K562 (cell line): ENCODE measurements around the gene DSG3. TPM values are rescaled to one million over a fixed set of nuclear protein-coding genes. Genes with fewer than 3 reads are reported as not detected.

ENCODE experiments used
- ATAC-seq: fragments of 200-7000 bp; cut with Tn5 transposase; 3 replicates; pipeline ENCODE4 v1.9.1; 2020; ENCODE audit warnings: moderate library complexity
- BruUV-seq: library from RNA; stranded (reverse); fragments of 400-500 nt; replicated peaks from 2 replicates; lab custom pipeline; 2021; lab: Mats Ljungman, UMichigan
- CTCF ChIA-PET: fragments of 300-600 bp; formaldehyde crosslinking; extraction: SDS; loops from one replicate; lab custom pipeline; 2021; ENCODE audit warnings: low intra/inter-chr PET ratio; lab: Yijun Ruan, JAX
- POLR2A ChIA-PET: fragments of 300-600, 350-650 bp; sonication (Branson Sonifier 250); formaldehyde crosslinking; extraction: SDS; loops from one replicate; lab custom pipeline; 2021; ENCODE audit warnings: antibody characterized with exemption, inconsistent platforms; lab: Yijun Ruan, JAX
- DNase-seq, 4 experiments: peaks; one replicate each; pipeline versions ENCODE4 v3.0.0 to v3.0.0-alpha.2; 2011 to 2018; ENCODE audit warnings: low spot score in 3 of 4, mixed read lengths in 3 of 4; ENCODE audit errors: extremely low read depth in 1 of 4
- FAIRE-seq: peaks from 2 replicates; lab custom pipeline; 2011; peaks lifted over from hg19 to GRCh38; lab: Jason Lieb, UNC
- H2AFZ ChIP-seq: 2 replicates; pipeline ENCODE4 v1.6.0; 2011; ENCODE audit warnings: low read depth, low read length, control low read depth, inconsistent platforms
- H3K27ac ChIP-seq: fragments of 200-600 bp; 3 replicates; pipeline ENCODE4 v1.8.0; 2011; ENCODE audit warnings: low read depth, mild to moderate bottlenecking, control low read depth, inconsistent platforms, low read length, moderate library complexity, mixed read lengths; ENCODE audit errors: extremely low read depth
- H3K27me3 ChIP-seq, 2 experiments: fragments of 300-600 bp in 1 of 2; 2 replicates in 1 of 2; 3 replicates in 1 of 2; pipeline versions ENCODE4 v1.6.0 to v1.8.0; 2011; ENCODE audit warnings: inconsistent platforms in 2 of 2, low read length in 2 of 2, mild to moderate bottlenecking in 1 of 2, mixed read lengths in 1 of 2, moderate library complexity in 1 of 2; ENCODE audit not compliant: control insufficient read depth in 2 of 2, insufficient read depth in 2 of 2
- H3K36me3 ChIP-seq: fragments of 300-600 bp; 3 replicates; pipeline ENCODE4 v1.8.0; 2011; ENCODE audit warnings: mild to moderate bottlenecking, low read length, inconsistent platforms; ENCODE audit not compliant: control insufficient read depth, insufficient read depth
- H3K4me1 ChIP-seq, 2 experiments: fragments of 200-600 bp in 1 of 2; replicated peaks in 1 of 2; 2 replicates in 1 of 2; 3 replicates in 1 of 2; pipeline versions ENCODE4 v1.5.1 to v1.8.0; 2011; ENCODE audit warnings: inconsistent platforms in 2 of 2, low read length in 2 of 2, mild to moderate bottlenecking in 1 of 2, mixed read lengths in 1 of 2, moderate library complexity in 1 of 2; ENCODE audit not compliant: control insufficient read depth in 2 of 2, insufficient read depth in 2 of 2
- H3K4me2 ChIP-seq: 2 replicates; pipeline ENCODE4 v1.6.1; 2011; ENCODE audit warnings: low read length, control low read depth, inconsistent platforms, mixed read lengths; ENCODE audit not compliant: insufficient read depth
- H3K4me3 ChIP-seq: fragments of 200-600 bp; sonication (generic), shearing (Covaris generic); 2 replicates; pipeline ENCODE4 v1.5.1; 2016; ENCODE audit warnings: control low read depth, inconsistent platforms
- H3K79me2 ChIP-seq: fragments of 200-600 bp; 3 replicates; pipeline ENCODE4 v1.8.0; 2011; ENCODE audit warnings: low read length, inconsistent platforms; ENCODE audit not compliant: control insufficient read depth, insufficient read depth
- H3K9ac ChIP-seq, 2 experiments: 2 replicates each; pipeline versions ENCODE4 v1.6.0 to v1.6.1; 2011; ENCODE audit warnings: low read depth in 2 of 2, low read length in 2 of 2, control low read depth in 1 of 2, inconsistent platforms in 1 of 2, mild to moderate bottlenecking in 1 of 2, mixed read lengths in 1 of 2; ENCODE audit not compliant: insufficient read depth in 1 of 2
- H3K9me1 ChIP-seq: one replicate; pipeline ENCODE4 v1.6.0; 2011; ENCODE audit warnings: inconsistent platforms, mild to moderate bottlenecking, low read length, moderate library complexity; ENCODE audit not compliant: control insufficient read depth, insufficient read depth
- H3K9me3 ChIP-seq: replicated peaks from 2 replicates; pipeline ENCODE4 v1.5.1; 2011; ENCODE audit warnings: low read depth, low read length, inconsistent platforms; ENCODE audit not compliant: control insufficient read depth, insufficient read depth
- H4K20me1 ChIP-seq: replicated peaks from 2 replicates; pipeline ENCODE4 v1.6.1; 2011; ENCODE audit warnings: low read length, inconsistent platforms, mixed read lengths; ENCODE audit not compliant: control insufficient read depth, insufficient read depth
- ARID1B ChIP-seq: fragments of 450-650 bp; IDR thresholded peaks from 2 replicates; pipeline ENCODE4 v1.6.1; 2016; ENCODE audit warnings: antibody characterized with exemption, mild to moderate bottlenecking, inconsistent platforms
- HDGF ChIP-seq: fragments of 450-650 bp; IDR thresholded peaks from 2 replicates; pipeline ENCODE4 v1.6.1; 2016
- HMG20B ChIP-seq: fragments of 250-450 bp; sonication (Bioruptor Pico); IDR thresholded peaks from 2 replicates; pipeline ENCODE4 v1.5.0; 2021; ENCODE audit warnings: mild to moderate bottlenecking
- JUN ChIP-seq, 2 experiments: sonication (generic) in 1 of 2; formaldehyde crosslinking in 1 of 2; IDR thresholded peaks; 2 replicates each; pipeline versions ENCODE4 v1.6.1 to v1.8.0; 2012 to 2022; ENCODE audit warnings: borderline replicate concordance in 2 of 2, mild to moderate bottlenecking in 2 of 2, improper control_type of control experiment in 1 of 2, low read depth in 1 of 2, low read length in 1 of 2, missing genetic modification reagents in 1 of 2
- KLF10 ChIP-seq: fragments of 250-450 bp; sonication (Bioruptor Pico); IDR thresholded peaks from 2 replicates; pipeline ENCODE4 v1.6.1; 2021; ENCODE audit warnings: matching md5 sums
- LCOR ChIP-seq: sonication (generic); formaldehyde crosslinking; IDR thresholded peaks from 2 replicates; pipeline ENCODE4 v1.8.0; 2022; ENCODE audit warnings: mild to moderate bottlenecking, missing genetic modification reagents
- MBD1 ChIP-seq: fragments of 250-450 bp; sonication (Bioruptor Pico); IDR thresholded peaks from 2 replicates; pipeline ENCODE4 v1.8.0; 2022; ENCODE audit warnings: inconsistent platforms
- MTA1 ChIP-seq: fragments of 450-650 bp; IDR thresholded peaks from 2 replicates; pipeline ENCODE4 v1.6.1; 2017; ENCODE audit warnings: borderline replicate concordance
- NBN ChIP-seq: fragments of 450-650 bp; IDR thresholded peaks from 2 replicates; pipeline ENCODE4 v1.6.1; 2016; ENCODE audit warnings: low read depth, mild to moderate bottlenecking
- NFE2 ChIP-seq: IDR thresholded peaks from 2 replicates; pipeline ENCODE4 v1.6.1; 2014; ENCODE audit warnings: antibody characterized with exemption, low read depth
- NRF1 ChIP-seq, 2 experiments: fragments of 450-650 bp; IDR thresholded peaks in 1 of 2; conservative IDR thresholded peaks in 1 of 2; 2 replicates each; pipeline ENCODE4 v1.6.1; 2014; ENCODE audit warnings: mild to moderate bottlenecking in 2 of 2
- RAD51 ChIP-seq: fragments of 450-650 bp; IDR thresholded peaks from 2 replicates; pipeline ENCODE4 v1.7.1; 2016; ENCODE audit warnings: low read depth, mild to moderate bottlenecking, borderline replicate concordance
- WGBS: fragments of 100-300 bp; shearing (Covaris generic); methylation state at CpG from one replicate; pipeline ENCODE4 v1.1.6; 2016; ENCODE audit warnings: low coverage, mixed read lengths; ENCODE audit not compliant: insufficient coverage; ENCODE audit errors: missing lambda C conversion rate; 5-methylcytosine and 5-hydroxymethylcytosine counted together
- in situ Hi-C: fragments of 300-500 bp; cut with MboI; formaldehyde crosslinking; loops from 4 replicates; pipeline ENCODE4 v1.15.0; 2018; ENCODE audit warnings: inconsistent platforms, mixed read lengths
- intact Hi-C: fragments of 100-400 bp; cut with micrococcal nuclease; formaldehyde crosslinking; loops from 2 replicates; pipeline ENCODE4 v1.14.2; 2022
- polyA plus RNA-seq, 8 experiments: library from polyadenylated mRNA; depleted of rRNA in 4 of 8; stranded (reverse) in 5 of 8; unstranded in 3 of 8; fragments of >200 nt; fragmentation: Nextera tagmentation in 2 of 8; fragmentation: Illumina TruSeq in 1 of 8; extraction: Ambion mirVana in 2 of 8; extraction: Trizol in 1 of 8; gene quantifications; 2 replicates each; pipeline versions ENCODE4 v1.2.1 to v1.2.3, GENCODE V29; 2011 to 2014; ENCODE audit warnings: inconsistent platforms in 1 of 8, missing spikeins in 1 of 8
- total RNA-seq, 7 experiments: library from RNA; depleted of rRNA in 6 of 7; stranded (reverse); fragments of >200 nt in 6 of 7; fragmentation: Illumina TruSeq in 2 of 7; extraction: Trizol in 2 of 7; gene quantifications; 2 replicates each; pipeline versions ENCODE4 v1.2.1 to v1.2.3, GENCODE V29; 2011 to 2021; ENCODE audit warnings: low replicate concordance in 1 of 7

The DSG3 gene
- total and polyA plus RNA-seq, 9 of the 15 experiments (the other 6 are each of a cell fraction or from before 2014, with no cell fraction given), result 0.04 to 0.18 (median 0.07) TPM; not detected in 1

- TF ChIP-seq ARID1B, result no peak
- no peak for TF ChIP-seq NFE2
These were observed 35.9 kb downstream of the DSG3 start (continued) for GRCh38 chr18:31483396-31483795.

- no peak for ATAC-seq
- in situ Hi-C loops, result no loop called here
- BruUV-seq, result no TSS peak
- H3K9ac ChIP-seq, result no peak overlapping the region
- no peak for FAIRE-seq
- 0 out of 5 replicates have a peak, but pooled peaks cover 0 to 5% of the 10 kb centered on the region in 2 experiments for H3K4me1 ChIP-seq
- H3K9me3 ChIP-seq, result no peaks in the 10 kb centered on the region
- WGBS, result 0% methylated on average over 1 of the region's 1 CpG
- H2AFZ ChIP-seq, result no peak overlapping the region
- H3K4me3 ChIP-seq, result no peak overlapping the region
- intact Hi-C loops, result no loop called here
- CTCF ChIA-PET, result no interaction called here
- no peaks in the 10 kb centered on the region for H3K79me2 ChIP-seq
- H3K9me1 ChIP-seq, result no peaks in the 10 kb centered on the region
- peaks cover 0 to 12% of the 10 kb centered on the region in 2 experiments; a peak in 1 of 5 replicates for H3K27me3 ChIP-seq
- no peak for TF ChIP-seq MBD1
- no peak for TF ChIP-seq MTA1
- no peak for TF ChIP-seq RAD51
- no peak for TF ChIP-seq HDGF
- TF ChIP-seq NBN, result no peak
- no peak for TF ChIP-seq HMG20B (CRISPR knock-in tag)
- no peak for TF ChIP-seq LCOR (CRISPR knock-in tag)
- no peak for TF ChIP-seq JUN (IDR thresholded peaks at IDR 0.05; ENCODE audit: borderline replicate concordance, low read depth, low read length)
- no peak for TF ChIP-seq JUN (CRISPR knock-in tag; IDR thresholded peaks at IDR 0.05; ENCODE audit: borderline replicate concordance)
- TF ChIP-seq NRF1 (conservative IDR thresholded peaks at IDR 0.05 in 1 of 2, IDR thresholded peaks at IDR 0.05 in 1 of 2), result no peak
- no peak for TF ChIP-seq KLF10 (CRISPR knock-in tag)
- H4K20me1 ChIP-seq, result no peaks in the 10 kb centered on the region
- H3K27ac ChIP-seq, result no peak overlapping the region
- H3K36me3 ChIP-seq, result no peaks in the 10 kb centered on the region
- H3K4me2 ChIP-seq, result no peak overlapping the region
- no peak for DNase-seq
- POLR2A ChIA-PET, result no interaction called here
These were observed 36.9 kb downstream of the DSG3 start for GRCh38 chr18:31484461-31484860.
